HG02759 (cell line): ENCODE measurements around the gene CREB3L1.
A peak's percentile ranks its signal among the peaks of the same experiment; 100 is the strongest.

Source experiments
- ATAC-seq: cut with Tn5 transposase; IDR thresholded peaks from one replicate; pipeline ENCODE4 v1.9.1; 2021; ENCODE audit warnings: mild to moderate bottlenecking, moderate library complexity; ENCODE audit not compliant: unreplicated experiment

The CREB3L1 gene

GRCh38 chr11:46363031-46363407 is 85.6 kb downstream of the CREB3L1 start:
- no peak for ATAC-seq

GRCh38 chr11:46363455-46364005 is 86.1 kb downstream of the CREB3L1 start:
- no peak for ATAC-seq

DNA sequence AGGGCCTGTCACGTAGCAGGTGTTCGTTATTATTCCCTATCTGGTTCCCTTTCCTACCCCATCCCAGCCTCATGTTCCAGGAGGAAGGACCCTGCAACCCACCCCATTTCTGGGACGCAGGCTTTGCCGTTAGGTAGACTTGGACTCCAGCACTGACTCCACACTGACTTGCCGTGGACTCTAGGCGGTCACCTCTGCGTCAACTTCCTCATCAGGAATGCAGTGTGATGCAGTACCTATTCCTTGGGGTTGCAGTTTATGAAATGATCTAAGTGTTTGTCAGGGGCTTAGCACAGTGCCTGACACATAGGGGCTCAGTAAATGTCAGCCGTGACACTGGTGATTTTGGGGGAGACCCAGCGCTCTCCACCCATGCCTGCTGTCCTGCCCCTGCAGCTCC is 86.6 kb downstream of the CREB3L1 start:
- ATAC-seq = no peak

GRCh38 chr11:46364791-46365190 is 87.3 kb downstream of the CREB3L1 start:
- ATAC-seq = no peak

- no peak for ATAC-seq
These were observed 88.8 kb downstream of the CREB3L1 start for GRCh38 chr11:46366260-46366659.

DNA sequence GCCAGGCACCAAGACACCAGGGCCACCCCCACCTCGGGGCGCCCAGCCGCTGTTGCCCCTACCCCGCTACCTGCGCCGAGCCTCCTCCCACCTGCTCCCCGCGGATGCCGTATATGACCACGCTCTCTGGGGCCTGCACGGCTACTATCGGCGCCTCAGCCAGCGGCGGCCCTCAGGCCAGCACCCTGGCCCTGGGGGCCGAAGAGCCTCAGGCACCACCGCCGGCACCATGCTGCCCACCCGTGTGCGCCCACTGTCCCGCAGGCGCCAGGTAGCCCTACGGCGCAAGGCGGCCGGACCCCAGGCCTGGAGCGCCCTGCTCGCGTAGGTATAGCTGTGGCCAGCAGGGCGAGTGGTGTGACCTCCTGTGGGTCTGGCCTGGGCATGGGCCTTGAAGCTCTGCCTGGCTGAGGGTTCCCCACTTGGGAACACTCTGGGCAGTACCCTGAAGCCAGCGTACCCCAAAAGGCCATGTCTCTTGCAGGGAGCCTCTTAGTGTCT is 89.2 kb downstream of the CREB3L1 start:
- no peak for ATAC-seq

- peak; percentile 72 for ATAC-seq
These were observed 89.9 kb downstream of the CREB3L1 start for GRCh38 chr11:46367244-46367915.

DNA sequence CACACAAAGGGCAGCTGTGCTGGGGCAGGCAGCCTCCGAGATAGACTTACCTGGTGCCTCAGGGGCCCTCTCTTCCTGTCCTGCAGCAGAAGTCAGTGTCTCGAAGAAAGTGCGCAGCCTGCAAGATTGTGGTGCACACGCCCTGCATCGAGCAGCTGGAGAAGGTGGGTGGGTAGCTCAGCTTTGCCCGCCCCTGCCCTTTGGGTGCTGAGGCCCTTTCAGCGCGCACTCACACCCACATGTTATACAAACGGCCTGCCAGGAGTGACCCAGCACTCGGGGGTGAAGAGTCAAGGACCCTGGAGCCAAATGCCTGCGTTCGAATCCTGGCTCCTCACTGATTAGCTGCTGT is 90.4 kb downstream of the CREB3L1 start:
- ATAC-seq = no peak

DNA sequence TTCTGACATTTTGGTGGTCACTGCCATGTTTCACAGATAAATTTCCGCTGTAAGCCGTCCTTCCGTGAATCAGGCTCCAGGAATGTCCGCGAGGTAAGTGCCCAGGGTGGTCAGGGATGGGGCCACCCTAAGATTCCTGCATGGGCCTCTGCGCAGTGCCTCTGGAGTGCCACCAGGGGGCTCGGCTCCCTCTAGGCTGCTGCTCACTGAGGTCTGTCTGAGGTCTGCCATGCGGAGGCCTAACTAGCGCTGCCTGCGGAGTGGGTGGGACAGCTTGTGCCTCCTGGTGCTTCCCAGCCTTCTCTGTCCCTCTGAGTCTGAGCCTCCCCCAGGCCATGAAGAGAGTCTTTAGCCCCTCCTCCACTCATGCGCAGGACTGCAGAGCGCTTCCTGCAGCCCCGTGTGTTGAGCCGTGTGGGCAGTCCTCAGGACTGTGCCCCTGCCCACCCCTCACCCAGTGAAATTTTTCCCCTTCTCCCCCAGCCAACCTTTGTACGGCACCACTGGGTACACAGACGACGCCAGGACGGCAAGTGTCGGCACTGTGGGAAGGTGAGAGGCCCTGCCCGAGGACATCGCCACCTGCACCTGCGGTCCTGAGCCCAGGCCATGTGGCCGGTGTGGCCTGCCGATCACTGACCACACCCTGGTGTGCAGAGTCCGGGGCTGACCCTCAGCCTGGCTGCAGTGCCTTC is 92.1 kb downstream of the CREB3L1 start:
- ATAC-seq = peak; percentile 59

DNA sequence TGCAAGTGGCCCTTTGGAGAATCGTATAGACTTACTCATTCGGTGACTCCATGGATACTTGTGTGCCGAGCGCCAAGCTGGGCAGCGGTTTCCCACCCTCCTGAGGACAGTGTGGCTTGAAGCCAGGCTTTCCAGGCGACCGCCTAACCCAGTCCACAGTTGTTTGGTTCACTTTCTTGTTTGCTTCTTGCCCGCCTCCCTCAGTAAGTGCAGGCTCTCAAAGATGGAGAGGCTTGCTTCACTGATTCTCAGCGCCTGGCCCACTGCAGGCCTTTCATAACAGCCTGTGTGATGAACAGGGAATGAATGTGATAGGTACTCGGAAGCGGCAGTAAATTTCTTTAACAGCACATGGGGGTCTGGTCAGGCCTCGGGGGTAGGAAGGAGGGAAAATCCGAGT is 92.8 kb downstream of the CREB3L1 start:
- ATAC-seq = no peak
